Measurements from ENCODE around the gene MED26.
"Not testable (repeated sequence)": the region's sequence is repeated elsewhere in the genome, so short reads cannot be mapped to it uniquely, and the experiment has no call there.

Gene MED26, protein sequence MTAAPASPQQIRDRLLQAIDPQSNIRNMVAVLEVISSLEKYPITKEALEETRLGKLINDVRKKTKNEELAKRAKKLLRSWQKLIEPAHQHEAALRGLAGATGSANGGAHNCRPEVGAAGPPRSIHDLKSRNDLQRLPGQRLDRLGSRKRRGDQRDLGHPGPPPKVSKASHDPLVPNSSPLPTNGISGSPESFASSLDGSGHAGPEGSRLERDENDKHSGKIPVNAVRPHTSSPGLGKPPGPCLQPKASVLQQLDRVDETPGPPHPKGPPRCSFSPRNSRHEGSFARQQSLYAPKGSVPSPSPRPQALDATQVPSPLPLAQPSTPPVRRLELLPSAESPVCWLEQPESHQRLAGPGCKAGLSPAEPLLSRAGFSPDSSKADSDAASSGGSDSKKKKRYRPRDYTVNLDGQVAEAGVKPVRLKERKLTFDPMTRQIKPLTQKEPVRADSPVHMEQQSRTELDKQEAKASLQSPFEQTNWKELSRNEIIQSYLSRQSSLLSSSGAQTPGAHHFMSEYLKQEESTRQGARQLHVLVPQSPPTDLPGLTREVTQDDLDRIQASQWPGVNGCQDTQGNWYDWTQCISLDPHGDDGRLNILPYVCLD

DNA sequence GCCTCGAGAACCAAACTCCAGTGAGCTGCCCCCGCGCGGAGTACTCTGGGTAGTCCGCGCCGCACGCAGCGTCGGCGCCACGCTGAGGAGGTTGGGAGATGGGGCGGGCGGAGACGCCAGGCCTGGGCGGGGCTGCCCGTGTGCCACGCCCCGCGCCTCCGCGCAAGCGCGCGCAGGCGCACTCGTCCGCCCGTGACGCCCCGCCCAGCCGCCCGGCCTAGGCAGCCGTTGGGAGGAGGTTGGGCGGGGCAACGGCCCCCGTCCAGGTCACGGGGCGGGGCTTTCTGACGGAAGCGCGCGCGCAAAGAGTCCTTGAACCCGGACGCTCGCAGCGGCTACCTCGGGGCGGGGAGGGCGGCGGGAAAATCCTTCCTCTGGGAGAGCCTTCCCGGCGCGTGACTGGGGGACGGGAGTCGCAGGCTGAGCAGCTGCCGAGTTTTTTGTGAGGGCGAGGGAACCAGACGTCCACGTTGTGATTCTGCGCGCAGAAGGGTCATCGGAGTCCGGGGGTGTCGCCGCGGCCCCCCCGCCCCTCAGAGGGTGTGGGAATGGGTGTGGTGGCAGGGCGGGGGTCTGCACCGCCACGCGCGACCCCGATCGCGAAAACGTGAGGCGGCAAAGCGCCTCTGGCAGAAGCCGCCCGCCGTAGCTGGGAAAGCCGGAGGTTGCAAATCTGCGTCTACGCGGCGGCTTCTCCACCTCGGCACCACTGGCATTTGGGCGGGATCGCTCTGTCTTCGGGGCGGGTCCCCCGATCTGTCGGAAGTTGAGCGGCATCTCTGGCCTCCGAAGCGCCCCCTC, at the start of gene MED26:
TSS of gene MED26 (minus strand) at position 22 of the 801 bp plus-strand sequence. CDS start 261 bp downstream, outside the sequence.
- DNase-seq, result peak; percentile 91

DNA sequence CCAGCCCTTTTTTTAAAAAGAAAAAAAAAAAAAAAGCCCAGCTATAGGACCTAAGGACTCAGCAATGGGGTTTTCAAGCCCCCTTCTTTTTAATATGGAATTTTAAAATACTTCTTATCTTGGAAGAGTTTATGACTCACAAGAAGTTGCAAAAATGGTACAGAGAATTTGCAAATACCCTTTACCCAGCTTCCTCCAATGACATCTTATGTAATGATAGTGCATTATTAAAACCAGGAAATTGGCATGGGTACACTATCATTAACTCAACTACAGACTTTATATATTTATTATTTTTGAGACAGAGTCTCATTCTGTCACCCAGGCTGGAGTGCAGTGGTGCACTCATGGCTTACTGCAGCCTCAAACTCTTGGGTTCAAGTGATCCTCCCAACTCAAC, 49.1 kb upstream of the MED26 start:
- peak; percentile 22 for DNase-seq

DNA sequence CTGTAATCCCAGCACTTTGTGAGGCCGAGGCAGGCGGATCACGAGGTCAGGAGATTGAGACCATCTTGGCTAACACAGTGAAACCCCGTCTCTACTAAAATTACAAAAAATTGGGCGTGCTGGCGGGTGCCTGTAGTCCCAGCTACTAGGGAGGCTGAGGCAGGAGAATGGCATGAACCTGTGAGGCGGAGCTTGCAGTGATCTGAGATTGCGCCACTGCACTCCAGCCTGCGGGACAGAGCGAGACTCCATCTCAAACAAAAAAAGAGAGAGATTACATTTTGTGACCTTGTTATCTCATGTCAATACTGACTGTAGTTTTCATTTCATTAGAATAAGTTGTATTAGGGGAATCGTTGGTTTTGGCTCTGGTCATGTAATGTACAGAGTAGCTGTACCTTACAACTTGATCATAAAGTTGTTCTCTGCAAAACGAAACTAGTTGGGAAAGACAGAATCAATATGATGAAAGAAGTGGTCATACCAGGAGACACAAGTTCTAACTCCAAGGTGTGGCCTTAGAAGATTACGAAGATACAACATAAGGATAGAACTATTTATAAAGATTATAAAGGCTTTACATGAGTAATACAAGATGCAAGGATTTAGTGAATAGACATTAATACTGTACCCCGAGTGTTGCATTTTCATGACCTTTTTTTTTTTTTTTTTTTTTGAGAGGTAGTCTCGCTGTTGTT, 48.2 kb upstream of the MED26 start:
- DNase-seq, result peak; percentile 23

DNA sequence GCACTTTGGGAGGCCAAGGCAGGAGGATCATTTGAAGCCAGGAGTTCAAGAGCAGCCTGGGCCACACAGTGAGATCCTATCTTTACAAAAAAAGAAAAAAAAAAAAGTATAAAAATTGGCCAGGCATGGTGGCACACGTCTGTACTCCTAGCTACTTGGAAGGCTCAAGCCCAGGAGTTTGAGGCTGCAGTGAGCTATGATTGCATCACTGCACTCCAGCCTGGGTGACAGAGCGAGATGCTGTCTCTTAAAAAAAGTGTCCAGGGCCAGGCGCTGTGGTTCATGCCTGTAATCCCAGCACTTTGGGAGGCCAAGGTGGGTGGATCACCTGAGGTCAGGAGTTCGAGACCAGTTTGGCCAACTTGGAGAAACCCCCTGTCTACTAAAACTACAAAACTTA, 45.8 kb upstream of the MED26 start:
- peak; percentile 54 for DNase-seq

DNA sequence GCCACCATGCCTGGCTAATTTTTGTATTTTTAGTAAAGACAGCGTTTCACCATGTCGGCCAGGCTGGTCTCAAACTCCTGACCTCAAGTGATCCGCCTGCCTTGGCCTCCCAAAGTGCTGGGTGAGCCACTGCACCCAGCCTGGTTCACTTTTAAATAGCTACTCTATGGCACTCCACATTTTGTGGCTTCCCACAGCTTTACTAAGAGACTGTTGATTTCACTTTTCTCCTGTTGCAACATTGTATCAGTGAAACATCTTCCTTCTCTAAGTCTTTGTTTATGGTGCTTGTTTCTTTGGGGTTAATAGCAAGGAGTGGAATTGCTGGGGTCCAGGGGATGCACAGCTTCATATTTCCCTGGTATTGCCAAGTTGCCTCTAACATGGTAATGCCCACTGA, 45.2 kb upstream of the MED26 start:
- DNase-seq, result peak; percentile 95

DNA sequence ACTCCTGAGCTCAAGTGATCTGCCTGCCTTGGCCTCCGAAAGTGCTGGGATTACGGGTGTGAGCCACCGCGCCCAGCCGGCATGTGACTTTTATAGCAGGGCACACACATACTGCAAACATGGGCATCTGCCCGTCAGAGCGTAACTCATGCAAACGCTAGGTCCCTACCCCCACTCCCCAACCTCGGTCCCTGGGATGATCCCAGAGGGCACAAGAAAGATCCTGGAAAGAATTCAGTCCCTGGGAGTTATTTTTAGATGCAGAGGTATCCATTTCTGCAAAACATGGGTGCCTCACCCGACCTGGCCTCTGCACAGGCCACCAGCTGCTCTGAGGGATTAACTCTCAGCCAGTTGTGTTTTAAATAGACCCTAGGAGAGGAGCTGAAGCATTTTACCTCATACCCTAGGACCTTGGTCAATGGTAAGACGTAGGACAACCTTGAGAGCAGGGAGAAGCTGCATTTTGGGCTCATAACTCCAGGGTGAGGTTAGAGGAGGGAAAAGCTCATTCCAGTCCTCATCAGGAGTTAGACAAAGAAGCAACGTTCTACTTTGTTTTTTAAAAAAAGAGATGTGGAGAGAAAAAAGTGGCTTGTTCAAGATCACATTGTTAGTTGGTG, 43.8 kb upstream of the MED26 start:
- DNase-seq, result no peak

DNA sequence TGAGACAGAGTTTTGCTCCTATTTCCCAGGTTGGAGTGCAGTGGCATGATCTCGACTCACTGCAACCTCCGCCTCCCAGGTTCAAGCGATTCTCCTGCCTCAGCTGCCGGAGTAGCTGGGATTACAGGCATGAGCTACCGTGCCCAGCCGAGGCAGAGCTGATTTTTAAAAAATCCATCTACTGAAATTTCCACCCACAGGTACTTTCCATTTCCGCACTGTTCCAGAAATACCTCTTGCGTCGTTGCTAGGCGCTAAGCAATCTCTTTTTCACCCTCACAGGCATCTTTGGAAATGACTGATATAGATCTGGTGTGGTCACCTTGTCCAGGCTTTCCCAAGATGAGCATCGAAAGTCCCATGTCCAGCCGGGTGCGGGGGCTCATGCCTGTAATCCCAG, 42.3 kb upstream of the MED26 start:
- no peak for DNase-seq

DNA sequence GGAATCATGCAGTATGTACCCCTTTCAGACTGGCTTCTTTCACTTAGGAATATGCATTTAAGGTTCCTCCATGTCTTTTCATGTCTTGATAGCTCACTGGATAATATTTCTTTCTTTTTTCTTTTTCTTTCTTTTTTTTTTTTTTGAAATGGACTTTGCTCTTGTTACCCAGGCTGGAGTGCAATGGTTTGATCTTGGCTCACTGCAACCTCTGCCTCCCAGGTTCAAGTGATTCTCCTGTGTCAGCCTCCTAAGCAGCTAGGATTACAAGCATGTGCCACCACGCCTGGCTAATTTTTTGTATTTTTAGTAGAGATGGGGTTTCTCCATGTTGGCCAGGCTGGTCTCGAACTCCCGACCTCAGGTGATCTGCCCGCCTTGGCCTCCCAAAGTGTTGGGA, 40.7 kb upstream of the MED26 start:
- DNase-seq, result not testable (repeated sequence)

DNA sequence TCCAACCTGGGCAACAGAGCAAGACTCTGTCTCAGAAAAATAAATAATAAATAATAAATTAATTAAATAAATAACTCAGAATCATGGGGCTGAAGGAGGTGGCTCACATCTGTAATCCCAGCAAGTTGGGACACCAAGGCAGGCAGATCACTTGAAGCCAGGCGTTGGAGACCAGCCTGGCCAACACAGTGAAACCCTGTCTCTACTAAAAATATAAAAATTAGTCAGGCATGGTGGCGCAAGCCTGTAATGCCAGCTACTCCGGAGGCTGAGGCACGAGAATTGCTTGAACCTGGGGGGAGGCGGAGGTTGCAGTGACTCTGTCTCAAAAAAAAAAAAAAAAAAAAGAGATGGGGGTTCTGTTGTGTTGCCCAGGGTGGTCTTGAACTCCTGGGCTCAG, 40.2 kb upstream of the MED26 start:
- DNase-seq, result no peak

DNA sequence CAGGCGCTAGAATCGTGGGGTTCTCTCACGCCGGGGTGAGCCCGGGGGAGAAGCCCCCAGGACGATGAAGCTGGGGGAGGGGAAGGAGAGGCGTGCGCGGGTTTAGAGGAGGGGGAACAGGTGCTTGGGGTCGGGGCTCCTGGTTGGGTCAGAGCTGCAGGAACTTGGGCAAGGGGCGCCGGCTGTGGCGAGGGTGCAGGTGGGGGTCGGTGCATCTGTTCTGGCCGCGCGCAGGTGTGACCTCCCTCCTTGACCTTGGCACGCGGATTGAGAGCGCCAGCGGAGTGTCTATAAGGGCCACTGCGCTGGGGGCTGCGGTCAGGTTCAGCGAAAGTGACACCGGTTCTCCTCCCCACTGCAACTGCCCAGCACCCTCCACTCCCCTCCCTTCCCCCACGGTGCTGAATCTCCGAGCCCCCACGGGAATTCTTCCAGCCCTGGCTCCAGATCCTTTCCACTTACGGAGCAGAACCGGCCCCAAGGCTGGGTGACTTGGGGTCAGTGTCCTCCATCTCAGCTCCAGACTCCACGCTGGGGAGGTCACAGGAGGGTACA, 33.6 kb upstream of the MED26 start:
- no peak for DNase-seq

DNA sequence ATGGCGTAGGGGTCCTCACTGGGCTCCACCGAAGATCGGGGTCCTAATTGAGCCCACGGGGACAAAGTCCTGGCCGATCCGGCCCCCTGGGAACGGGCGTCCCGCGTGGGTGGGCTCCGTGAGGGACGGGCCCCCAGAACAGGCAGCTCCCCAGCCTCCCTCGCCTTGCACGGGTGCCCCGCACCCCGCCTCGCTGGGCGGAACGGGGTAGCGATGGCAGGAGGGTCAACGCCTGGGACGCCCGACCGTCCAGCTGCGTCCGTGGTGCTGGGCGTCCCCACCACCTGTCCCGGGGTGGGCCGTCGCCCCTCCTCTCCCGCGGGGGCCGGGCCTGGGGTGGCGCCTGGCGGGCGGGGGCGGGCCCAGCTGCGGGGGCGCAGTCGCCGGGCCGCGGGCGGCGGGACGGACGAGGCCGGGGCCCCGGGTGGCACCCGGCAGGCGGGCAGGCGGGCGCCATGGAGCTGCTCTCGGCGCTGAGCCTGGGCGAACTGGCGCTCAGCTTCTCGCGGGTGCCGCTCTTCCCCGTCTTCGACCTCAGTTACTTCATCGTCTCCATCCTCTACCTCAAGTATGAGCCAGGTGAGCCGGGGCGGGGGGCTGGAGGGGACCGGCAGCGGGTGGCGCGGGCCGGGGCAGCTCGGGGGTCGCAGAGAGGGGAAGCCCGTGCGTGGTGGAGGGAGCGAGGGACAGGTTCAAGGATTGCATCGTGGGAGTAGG, 32.9 kb upstream of the MED26 start, which contains the start of gene TMEM38A:
TSS of gene TMEM38A (plus strand) at position 377 of the 717 bp plus-strand sequence. CDS start at position 456, 79 bp downstream.
- no peak for DNase-seq

DNA sequence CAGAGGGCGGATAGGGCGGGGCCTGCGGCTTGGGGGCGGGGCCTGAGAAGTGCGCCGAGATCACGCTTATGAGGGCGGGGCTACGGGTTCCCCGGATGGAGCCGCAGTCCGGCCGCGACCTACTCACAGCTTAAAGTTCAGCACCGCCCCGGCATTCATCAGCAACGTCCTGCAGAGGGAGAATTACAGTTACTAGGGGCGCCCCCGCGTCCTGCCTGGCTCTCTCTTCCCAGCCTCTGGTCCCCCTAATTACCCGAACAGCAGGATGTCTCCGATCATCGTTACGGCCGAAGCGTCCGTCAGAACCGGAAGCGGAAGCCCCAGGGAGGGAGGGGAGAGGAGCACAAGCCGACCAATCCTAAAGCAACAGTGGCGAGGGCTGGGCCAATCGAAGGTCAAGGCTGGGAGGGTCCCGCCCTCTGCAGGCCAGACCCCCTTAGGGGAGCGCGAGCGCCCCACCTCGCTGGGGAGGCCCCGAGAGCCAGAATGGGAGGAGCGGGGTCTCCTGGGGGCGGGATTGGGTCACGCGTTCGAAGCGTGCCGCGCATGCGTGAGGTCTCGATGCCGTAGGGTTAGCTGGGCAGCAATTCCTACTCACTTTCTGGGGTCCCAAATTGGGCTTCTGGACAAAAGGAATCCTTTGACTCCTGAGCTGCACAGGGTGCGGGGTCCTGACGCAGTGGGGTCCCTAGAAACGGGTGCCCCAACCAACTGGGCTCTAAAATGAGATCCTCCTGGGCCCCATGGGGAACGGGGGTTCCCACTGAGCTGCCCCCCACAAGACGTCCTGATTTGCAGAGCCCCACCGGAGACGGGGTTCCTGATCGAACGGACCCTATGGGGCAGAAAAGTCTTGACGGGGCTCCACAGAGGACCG, 32.1 kb upstream of the MED26 start, which contains the start of gene SMIM7:
TSS of gene SMIM7 (minus strand) at position 313 of the 877 bp plus-strand sequence. CDS start at position 279, 34 bp downstream.
- peak; percentile 100 for DNase-seq

DNA sequence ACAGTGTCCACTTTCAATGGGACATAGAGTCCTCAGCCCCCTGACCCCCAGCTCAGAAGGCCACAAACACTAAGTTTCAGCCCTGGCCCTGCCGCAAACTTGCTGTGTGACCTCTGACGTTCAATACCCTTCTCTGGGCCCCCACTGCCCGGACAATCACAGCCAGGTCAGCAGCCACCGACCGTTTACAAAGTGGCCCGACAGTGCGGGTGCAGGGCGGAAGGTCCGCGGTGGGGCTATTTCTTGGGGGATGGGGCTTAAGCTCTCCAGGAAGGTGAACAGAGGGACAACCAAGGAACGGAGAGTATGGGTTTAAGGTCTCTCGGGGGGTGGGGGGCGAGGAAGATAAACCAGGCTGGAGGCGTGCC, 31.4 kb upstream of the MED26 start:
- no peak for DNase-seq

DNA sequence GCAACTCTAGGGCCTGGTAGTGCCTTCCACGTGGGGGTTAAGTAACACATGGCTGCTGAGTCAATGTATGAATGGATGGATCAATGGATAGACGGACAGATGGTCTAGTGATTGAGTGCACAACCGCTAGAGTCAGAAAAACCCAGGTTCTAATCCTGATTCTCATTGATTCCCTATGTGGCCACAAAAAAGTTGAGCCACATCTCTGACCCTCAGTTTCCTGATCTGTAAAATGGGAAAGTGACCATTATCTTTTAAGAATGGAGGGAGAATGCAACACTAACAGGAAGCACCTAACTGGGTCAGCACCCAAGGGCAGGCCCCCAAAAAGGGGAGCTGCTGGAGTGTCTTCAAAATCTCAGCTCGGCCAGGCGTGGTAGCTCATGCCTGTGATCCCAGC, 29.4 kb upstream of the MED26 start:
- DNase-seq, result no peak

DNA sequence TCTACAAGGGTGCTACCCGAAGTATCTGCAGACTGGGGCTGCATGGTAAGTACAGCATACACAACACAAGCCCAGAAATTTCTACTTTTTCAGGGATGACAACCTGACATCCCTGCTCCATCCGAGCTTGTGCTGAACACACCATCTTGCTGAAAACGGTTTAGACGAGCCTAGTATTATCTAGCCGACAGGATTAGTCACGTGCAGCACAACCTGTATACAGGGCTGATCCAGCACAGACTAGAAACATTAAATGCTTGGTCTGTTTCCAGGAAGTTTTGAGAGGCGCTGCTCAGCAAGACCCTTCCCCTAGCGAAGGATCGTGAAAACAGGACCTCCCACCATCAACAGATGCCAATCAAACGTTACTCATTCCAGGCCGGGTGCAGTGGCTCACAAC, 27.7 kb upstream of the MED26 start:
- no peak for DNase-seq

DNA sequence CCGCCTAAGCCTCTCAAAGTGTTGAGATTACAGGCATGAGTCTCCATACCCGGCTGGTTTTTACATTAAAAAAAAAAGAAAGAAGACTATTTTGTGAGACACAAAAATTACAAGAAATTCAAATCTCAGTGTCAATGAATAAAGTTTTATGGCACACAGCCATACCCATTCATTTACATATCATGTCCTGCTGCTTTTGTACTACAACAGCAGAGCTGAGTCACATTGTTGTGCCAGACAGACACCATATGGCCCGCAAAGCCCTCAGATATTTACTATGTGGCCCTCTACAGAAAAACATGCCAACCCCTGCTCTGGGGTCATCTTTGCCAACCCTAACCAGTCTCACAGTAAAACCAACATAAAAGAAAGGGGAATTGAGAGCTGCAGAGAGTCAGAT, 26.6 kb upstream of the MED26 start:
- DNase-seq, result peak; percentile 84

DNA sequence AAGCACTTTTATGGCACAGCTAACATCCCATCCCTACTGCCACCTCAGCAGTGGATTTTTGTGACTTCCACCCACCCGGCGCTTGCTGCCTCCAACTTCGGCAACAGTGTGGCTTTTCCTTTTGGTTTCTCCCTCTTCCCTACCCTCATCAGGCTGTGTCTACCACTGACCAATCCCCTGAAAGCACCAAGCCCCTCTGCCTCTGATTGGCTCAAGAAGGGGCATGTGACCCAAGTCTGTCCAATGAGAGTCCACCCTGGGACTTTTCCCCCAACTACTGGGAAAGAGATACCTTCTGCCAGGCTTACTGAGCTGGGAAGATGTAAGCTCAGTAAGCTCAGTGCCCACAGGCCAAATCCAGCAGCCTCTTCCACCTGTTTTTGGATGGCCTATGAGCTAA, 26.1 kb upstream of the MED26 start:
- DNase-seq, result no peak

DNA sequence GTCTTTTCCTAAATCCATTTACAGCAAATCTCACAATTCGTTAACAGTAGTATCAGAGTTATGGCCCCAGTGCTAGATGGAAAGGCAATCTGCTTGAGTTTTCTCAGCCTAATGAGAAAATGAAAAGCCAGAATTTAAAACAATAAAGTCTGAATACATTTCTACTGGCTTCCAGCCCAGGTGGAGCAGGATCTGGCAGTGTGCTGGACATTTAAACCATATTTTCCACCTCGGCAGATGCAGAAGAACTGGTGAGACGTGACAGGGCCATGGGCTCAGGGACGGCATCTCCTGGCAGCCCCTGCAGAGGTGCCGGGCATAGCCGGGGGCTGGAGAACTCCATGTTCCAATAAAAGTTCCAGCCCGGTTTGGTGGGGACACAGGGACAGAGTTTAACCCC, 24.9 kb upstream of the MED26 start:
- no peak for DNase-seq

DNA sequence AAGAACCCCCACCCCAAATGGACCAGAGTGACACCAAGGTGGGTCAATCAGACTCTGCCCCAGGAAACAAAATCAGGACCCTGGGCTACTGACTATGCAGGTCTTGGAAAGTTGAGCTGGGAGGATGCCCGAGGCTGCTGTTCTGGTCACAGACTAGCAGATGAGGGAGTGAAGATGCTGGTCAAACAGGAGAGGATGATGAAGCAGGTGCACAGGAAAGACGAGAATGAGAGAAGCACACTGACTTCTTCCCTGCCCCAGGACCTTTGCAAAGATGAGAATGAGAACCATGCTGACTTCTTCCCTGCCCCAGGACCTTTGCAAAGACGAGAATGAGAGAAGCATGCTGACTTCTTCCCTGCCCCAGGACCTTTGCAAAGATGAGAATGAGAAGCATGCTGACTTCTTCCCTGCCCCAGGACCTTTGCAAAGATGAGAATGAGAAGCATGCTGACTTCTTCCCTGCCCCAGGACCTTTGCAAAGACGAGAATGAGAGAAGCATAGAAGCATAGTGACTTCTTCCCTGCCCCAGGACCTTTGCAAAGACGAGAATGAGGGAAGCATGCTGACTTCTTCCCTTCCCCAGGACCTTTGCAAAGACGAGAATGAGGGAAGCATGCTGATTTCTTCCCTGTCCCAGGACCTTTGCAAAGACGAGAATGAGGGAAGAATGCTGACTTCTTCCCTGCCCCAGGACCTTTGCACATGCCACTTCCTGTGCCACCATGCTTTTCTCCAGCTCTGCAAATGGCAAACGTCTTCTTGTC, 23.6 kb upstream of the MED26 start:
- not testable (repeated sequence) for DNase-seq

DNA sequence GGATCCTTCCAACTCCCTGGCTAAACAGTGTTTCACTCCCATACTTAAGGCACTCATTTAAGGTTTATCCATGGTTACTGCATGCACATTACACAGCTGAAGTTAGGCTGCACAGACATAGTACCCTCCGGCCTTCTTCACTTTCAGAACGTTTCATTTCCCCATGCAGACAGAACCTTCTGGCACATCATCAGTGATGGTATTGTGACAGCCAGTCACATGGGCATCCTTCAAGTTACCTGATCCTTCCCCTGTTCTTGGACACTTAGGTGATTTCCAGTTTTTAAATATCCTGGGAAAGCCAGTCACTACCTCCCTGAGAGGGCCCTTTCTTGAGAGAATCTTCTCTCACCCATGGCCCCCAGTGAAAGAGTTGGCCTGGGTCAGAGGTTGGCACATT, 22.8 kb upstream of the MED26 start:
- no peak for DNase-seq

Data from MV-4-11 (cell line).